Mesenchymal stem cell (in vitro differentiated cells and primary cell): Measurements from ENCODE around the gene SPECC1L.

Source experiments
- DNase-seq: peaks from one replicate; pipeline ENCODE4 v3.0.0-alpha.2; 2013
- H2AFZ ChIP-seq: one replicate; pipeline ENCODE4 v1.6.1; 2013; ENCODE audit warnings: low read depth, mild to moderate bottlenecking, control low read depth, inconsistent platforms, low read length, moderate library complexity
- H2AK5ac ChIP-seq: 2 replicates; pipeline ENCODE4 v1.6.1; 2013; ENCODE audit warnings: low read length, moderate library complexity, mild to moderate bottlenecking, inconsistent platforms; ENCODE audit not compliant: severe bottlenecking
- H2BK120ac ChIP-seq: one replicate; pipeline ENCODE4 v1.6.1; 2013; ENCODE audit warnings: low read depth, mild to moderate bottlenecking, inconsistent platforms, low read length, moderate library complexity
- H2BK12ac ChIP-seq, 2 experiments: one replicate each; pipeline ENCODE4 v1.6.1; 2013; ENCODE audit warnings: inconsistent platforms in 2 of 2, low read length in 2 of 2, mild to moderate bottlenecking in 2 of 2, moderate library complexity in 2 of 2, control low read depth in 1 of 2
- H2BK15ac ChIP-seq: one replicate; pipeline ENCODE4 v1.6.1; 2013; ENCODE audit warnings: mild to moderate bottlenecking, low read depth, inconsistent platforms; ENCODE audit not compliant: poor library complexity, severe bottlenecking
- H2BK5ac ChIP-seq: 2 replicates; pipeline ENCODE4 v1.6.1; 2013; ENCODE audit warnings: low read depth, mild to moderate bottlenecking, low read length, control low read depth, inconsistent platforms; ENCODE audit not compliant: poor library complexity, severe bottlenecking
- H3K14ac ChIP-seq, 2 experiments: one replicate each; pipeline ENCODE4 v1.6.1; 2013; ENCODE audit warnings: inconsistent platforms in 2 of 2, low read length in 2 of 2, control low read depth in 1 of 2, mild to moderate bottlenecking in 1 of 2, moderate library complexity in 1 of 2
- H3K18ac ChIP-seq, 2 experiments: one replicate each; pipeline ENCODE4 v1.6.1; 2013; ENCODE audit warnings: inconsistent platforms in 2 of 2, low read length in 2 of 2, control low read depth in 1 of 2, low read depth in 1 of 2, mild to moderate bottlenecking in 1 of 2
- H3K23ac ChIP-seq, 2 experiments: one replicate each; pipeline ENCODE4 v1.6.1; 2013; ENCODE audit warnings: inconsistent platforms in 2 of 2, low read length in 2 of 2, mild to moderate bottlenecking in 2 of 2, moderate library complexity in 2 of 2, control low read depth in 1 of 2
- H3K27ac ChIP-seq: 2 replicates; pipeline ENCODE4 v1.5.1; 2013; ENCODE audit warnings: mild to moderate bottlenecking, moderate library complexity, low read length, control low read depth, inconsistent platforms; ENCODE audit not compliant: poor library complexity, severe bottlenecking
- H3K27me3 ChIP-seq, 2 experiments: 2 replicates each; pipeline versions ENCODE4 v1.6.1 to v1.7.0; 2013; ENCODE audit warnings: low read length in 2 of 2, mild to moderate bottlenecking in 2 of 2, moderate library complexity in 2 of 2, control low read depth in 1 of 2, inconsistent platforms in 1 of 2; ENCODE audit not compliant: control insufficient read depth in 1 of 2, insufficient read depth in 1 of 2
- H3K36me3 ChIP-seq, 2 experiments: 2 replicates each; pipeline versions ENCODE4 v1.6.1 to v1.7.0; 2013; ENCODE audit warnings: low read length in 2 of 2, control low read depth in 1 of 2, inconsistent platforms in 1 of 2, low read depth in 1 of 2, mild to moderate bottlenecking in 1 of 2; ENCODE audit not compliant: insufficient read depth in 2 of 2, control insufficient read depth in 1 of 2
- H3K4ac ChIP-seq, 2 experiments: one replicate each; pipeline ENCODE4 v1.6.1; 2013; ENCODE audit warnings: inconsistent platforms in 2 of 2, low read length in 2 of 2, mild to moderate bottlenecking in 2 of 2, moderate library complexity in 2 of 2, control low read depth in 1 of 2, low read depth in 1 of 2
- H3K4me1 ChIP-seq: 2 replicates; pipeline ENCODE4 v1.6.1; 2013; ENCODE audit warnings: low read depth, low read length, control low read depth; ENCODE audit not compliant: control insufficient read depth, insufficient read depth
- H3K4me2 ChIP-seq: 2 replicates; pipeline ENCODE4 v1.6.1; 2013; ENCODE audit warnings: low read length, mild to moderate bottlenecking, inconsistent platforms; ENCODE audit not compliant: poor library complexity, severe bottlenecking
- H3K4me3 ChIP-seq, 2 experiments: 2 replicates each; pipeline versions ENCODE4 v1.5.1 to v1.7.0; 2013; ENCODE audit warnings: low read length in 2 of 2, mild to moderate bottlenecking in 2 of 2, control low read depth in 1 of 2, low read depth in 1 of 2; ENCODE audit not compliant: insufficient read depth in 1 of 2
- H3K79me1 ChIP-seq: replicated peaks from 2 replicates; pipeline ENCODE4 v1.6.1; 2013; ENCODE audit warnings: mild to moderate bottlenecking, control low read depth, low read length, inconsistent platforms; ENCODE audit not compliant: poor library complexity, severe bottlenecking
- H3K9ac ChIP-seq: 2 replicates; pipeline ENCODE4 v1.7.0; 2013; ENCODE audit warnings: mild to moderate bottlenecking, low read length, moderate library complexity
- H3K9me3 ChIP-seq: 2 replicates; pipeline ENCODE4 v1.7.0; 2013; ENCODE audit warnings: mild to moderate bottlenecking, low read length; ENCODE audit not compliant: control insufficient read depth
- H4K8ac ChIP-seq: one replicate; pipeline ENCODE4 v1.6.1; 2013; ENCODE audit warnings: inconsistent platforms, mild to moderate bottlenecking, low read length, moderate library complexity
- H4K91ac ChIP-seq: one replicate; pipeline ENCODE4 v1.6.1; 2013; ENCODE audit warnings: mild to moderate bottlenecking, low read length, inconsistent platforms
- WGBS: methylation state at CpG from one replicate; pipeline ENCODE4 v1.1.7; 2013; ENCODE audit warnings: mixed read lengths; 5-methylcytosine and 5-hydroxymethylcytosine counted together

The SPECC1L gene

GRCh38 chr22:24402460-24403192, 132.0 kb downstream of the SPECC1L start:
- Histone ChIP-seq H2BK120ac (peak overlapping the region; percentile 36), H2BK5ac (no peak overlapping the region), H3K27me3 (no peaks in the 10 kb centered on the region), H3K14ac (no peak overlapping the region), H2AK5ac (peak overlapping the region; percentile 1), H3K9ac (no peak overlapping the region), H4K91ac (peak overlapping the region; percentile 46), H3K18ac (peak overlapping the region; percentile 65 to 81), H3K4ac (peak overlapping the region; percentile 32 to 50), H2BK12ac (peak overlapping the region; percentile 81 to 89), H3K4me3 (no peak overlapping the region), H2AFZ (no peak overlapping the region), H3K4me2 (no peak overlapping the region), H3K23ac (no peak overlapping the region), H3K9me3 (no peaks in the 10 kb centered on the region), H2BK15ac (peak overlapping the region; percentile 50), H3K4me1 (peaks cover 25% of the 10 kb centered on the region), H4K8ac (peak overlapping the region; percentile 27), H3K27ac (peak overlapping the region; percentile 43), H3K79me1 (peaks cover 27% of the 10 kb centered on the region), H3K36me3 (peaks cover 32 to 48% of the 10 kb centered on the region in 2 experiments)
- DNase-seq: peak; percentile 94
- 27% methylated on average over 3 of the region's 3 CpGs for WGBS

- Histone ChIP-seq H2AK5ac (no peak overlapping the region), H3K27me3 (no peaks in the 10 kb centered on the region), H3K4me1 (peaks cover 30% of the 10 kb centered on the region), H3K18ac (peak overlapping the region in 1 of 2 experiments; percentile 2), H3K23ac (no peak overlapping the region), H2BK5ac (no peak overlapping the region), H4K91ac (peak overlapping the region; percentile 18), H3K9me3 (no peaks in the 10 kb centered on the region), H4K8ac (no peak overlapping the region), H2BK12ac (no peak overlapping the region), H2BK120ac (no peak overlapping the region), H3K36me3 (peaks cover 35 to 48% of the 10 kb centered on the region in 2 experiments), H3K14ac (no peak overlapping the region), H3K4ac (no peak overlapping the region), H3K27ac (no peak overlapping the region), H2AFZ (no peak overlapping the region), H3K9ac (no peak overlapping the region), H3K4me2 (no peak overlapping the region), H3K4me3 (no peak overlapping the region), H2BK15ac (no peak overlapping the region), H3K79me1 (peaks cover 30% of the 10 kb centered on the region)
- 67% methylated on average over 2 of the region's 3 CpGs for WGBS
- DNase-seq: no peak
These were observed 132.7 kb downstream of the SPECC1L start for GRCh38 chr22:24403346-24403745.

GRCh38 chr22:24404561-24405275, 134.1 kb downstream of the SPECC1L start:
- peak overlapping the region; percentile 11 to 50 for H3K18ac ChIP-seq

GRCh38 chr22:24405631-24406321, 135.1 kb downstream of the SPECC1L start:
- Histone ChIP-seq H3K4me1 (peaks cover 45% of the 10 kb centered on the region), H4K91ac (no peak overlapping the region), H3K23ac (peak overlapping the region in 1 of 2 experiments; percentile 27), H3K36me3 (peaks cover 40 to 47% of the 10 kb centered on the region in 2 experiments), H3K27ac (no peak overlapping the region), H3K79me1 (peaks cover 39% of the 10 kb centered on the region), H3K4ac (no peak overlapping the region), H2AK5ac (no peak overlapping the region), H2AFZ (no peak overlapping the region), H3K9ac (no peak overlapping the region), H3K27me3 (no peaks in the 10 kb centered on the region), H2BK15ac (no peak overlapping the region), H3K9me3 (no peaks in the 10 kb centered on the region), H3K18ac (peak overlapping the region; percentile 38 to 73), H2BK5ac (no peak overlapping the region), H3K4me2 (no peak overlapping the region), H4K8ac (peak overlapping the region; percentile 10), H2BK12ac (peak overlapping the region; percentile 23 to 81), H3K4me3 (no peak overlapping the region), H2BK120ac (no peak overlapping the region), H3K14ac (no peak overlapping the region)
- WGBS: 97% methylated on average over 11 of the region's 12 CpGs
- DNase-seq: no peak

More at GRCh38 chr22:24404561-24405275, 134.1 kb downstream of the SPECC1L start:
- H3K4me2 ChIP-seq: no peak overlapping the region
- H4K8ac ChIP-seq: no peak overlapping the region
- H3K23ac ChIP-seq: no peak overlapping the region
- H2BK15ac ChIP-seq: no peak overlapping the region
- H3K4me1 ChIP-seq: peaks cover 37% of the 10 kb centered on the region
- no peak overlapping the region for H2AFZ ChIP-seq
- no peak overlapping the region for H3K9ac ChIP-seq
- H3K14ac ChIP-seq: no peak overlapping the region
- H3K9me3 ChIP-seq: no peaks in the 10 kb centered on the region
- H2AK5ac ChIP-seq: no peak overlapping the region
- no peak overlapping the region for H3K27ac ChIP-seq
- peaks cover 36% of the 10 kb centered on the region for H3K79me1 ChIP-seq
- peaks cover 40 to 47% of the 10 kb centered on the region in 2 experiments for H3K36me3 ChIP-seq
- H3K4ac ChIP-seq: no peak overlapping the region
- peak overlapping the region; percentile 2 for H4K91ac ChIP-seq
- H3K4me3 ChIP-seq: no peak overlapping the region
- H2BK12ac ChIP-seq: peak overlapping the region; percentile 29 to 49
- DNase-seq: no peak
- no peak overlapping the region for H2BK120ac ChIP-seq
- 94% methylated on average over 9 of the region's 9 CpGs for WGBS
- no peak overlapping the region for H2BK5ac ChIP-seq
- no peaks in the 10 kb centered on the region for H3K27me3 ChIP-seq
